HG02840 (cell line): ENCODE results near the gene SEC16A.

Experiments used
- ATAC-seq: cut with Tn5 transposase; IDR thresholded peaks from one replicate; pipeline ENCODE4 v1.9.1; 2021; ENCODE audit warnings: mild to moderate bottlenecking, moderate library complexity, moderate number of reproducible peaks; ENCODE audit not compliant: unreplicated experiment, low FRiP score

SEC16A gene

DNA sequence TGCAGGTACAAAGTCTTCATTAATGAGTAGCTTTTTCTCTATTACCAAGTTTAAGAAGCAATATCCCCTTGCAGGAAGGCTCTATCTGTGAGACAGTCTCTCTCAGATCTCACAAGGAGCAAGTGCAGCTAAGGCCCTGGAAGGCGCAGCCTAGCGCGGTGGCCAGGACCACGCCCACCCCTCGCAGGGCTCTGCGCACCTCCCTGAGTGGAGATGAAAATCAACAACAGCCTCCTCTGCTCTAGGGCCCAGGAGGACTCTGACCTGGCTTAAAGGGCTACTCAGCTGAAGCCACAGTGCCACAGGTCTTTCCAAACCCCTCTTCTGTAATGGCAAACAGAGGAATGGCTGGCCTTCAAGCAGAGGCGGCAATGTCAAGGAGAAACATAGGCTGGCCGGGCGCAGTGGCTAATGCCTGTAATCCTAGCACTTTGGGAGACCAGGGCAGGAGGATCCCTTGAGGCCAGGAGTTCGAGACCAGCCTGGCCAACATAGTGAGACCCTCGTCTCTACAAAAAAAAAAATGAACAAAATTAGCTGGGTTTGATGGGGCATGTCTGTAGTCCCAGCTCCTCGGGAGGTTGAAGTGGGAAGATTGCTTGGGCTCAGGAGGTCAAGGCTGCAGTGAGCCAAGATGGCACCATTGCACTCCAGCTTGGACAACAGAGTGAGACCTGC, 11.9 kb downstream of the SEC16A start:
- no peak for ATAC-seq

DNA sequence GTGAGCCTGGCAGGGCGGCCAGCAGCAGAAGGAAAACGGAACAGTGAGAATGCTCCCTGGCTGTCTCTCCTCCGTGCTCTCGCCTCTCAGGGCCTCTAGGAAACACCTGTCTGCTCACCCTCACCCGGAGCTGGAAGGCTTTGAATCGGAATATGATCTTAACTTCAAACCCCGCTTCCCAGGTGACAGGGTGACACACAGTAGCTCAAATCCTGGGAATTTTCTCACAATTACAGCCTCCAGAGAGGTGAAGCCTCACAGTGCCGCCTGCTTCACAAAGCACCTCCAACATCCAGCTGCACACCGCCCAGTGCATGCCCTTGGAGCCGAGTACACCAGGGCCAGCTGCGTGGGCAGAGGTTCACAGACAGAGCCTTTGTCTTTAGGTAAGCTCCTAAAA, 12.5 kb downstream of the SEC16A start:
- ATAC-seq: no peak

DNA sequence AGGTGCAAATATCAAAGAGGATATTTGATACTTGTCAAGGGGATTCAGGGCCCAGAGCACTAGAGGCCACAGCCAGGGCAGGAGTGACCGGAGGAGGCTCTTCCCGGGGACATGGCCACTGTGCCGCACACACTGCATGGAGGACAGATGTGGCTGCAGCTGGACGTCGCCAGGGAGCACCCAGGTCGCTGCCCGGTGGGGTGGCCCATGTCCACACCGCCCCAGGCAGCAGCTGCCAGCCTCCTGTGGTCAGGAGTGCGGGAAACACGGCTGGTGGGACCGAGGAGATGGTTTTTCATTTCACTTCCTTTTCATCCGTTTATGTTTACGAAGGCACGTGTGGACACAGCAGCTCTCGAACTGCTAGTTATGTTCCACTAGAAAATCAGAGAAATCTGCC, 15.1 kb downstream of the SEC16A start:
- ATAC-seq: no peak

DNA sequence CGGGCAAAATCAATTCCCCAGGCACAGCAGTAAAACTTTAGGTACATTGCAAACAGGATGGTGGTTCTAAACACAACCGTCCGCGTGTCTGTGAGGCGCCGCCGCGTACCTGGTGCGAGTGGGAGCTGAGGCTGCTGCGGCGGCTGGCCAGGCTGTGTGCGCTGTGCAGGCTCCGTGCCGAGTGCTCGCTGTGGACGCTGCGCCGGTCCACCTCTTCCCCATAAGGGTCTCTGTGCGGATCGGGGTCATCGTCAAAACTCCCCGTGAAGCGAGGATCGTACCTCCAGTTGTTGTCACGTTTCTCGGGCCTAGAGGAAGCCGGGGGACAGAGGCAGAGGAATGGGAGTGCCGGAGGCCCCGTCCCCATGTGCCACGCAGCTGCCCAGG, 16.7 kb downstream of the SEC16A start:
- ATAC-seq: no peak

DNA sequence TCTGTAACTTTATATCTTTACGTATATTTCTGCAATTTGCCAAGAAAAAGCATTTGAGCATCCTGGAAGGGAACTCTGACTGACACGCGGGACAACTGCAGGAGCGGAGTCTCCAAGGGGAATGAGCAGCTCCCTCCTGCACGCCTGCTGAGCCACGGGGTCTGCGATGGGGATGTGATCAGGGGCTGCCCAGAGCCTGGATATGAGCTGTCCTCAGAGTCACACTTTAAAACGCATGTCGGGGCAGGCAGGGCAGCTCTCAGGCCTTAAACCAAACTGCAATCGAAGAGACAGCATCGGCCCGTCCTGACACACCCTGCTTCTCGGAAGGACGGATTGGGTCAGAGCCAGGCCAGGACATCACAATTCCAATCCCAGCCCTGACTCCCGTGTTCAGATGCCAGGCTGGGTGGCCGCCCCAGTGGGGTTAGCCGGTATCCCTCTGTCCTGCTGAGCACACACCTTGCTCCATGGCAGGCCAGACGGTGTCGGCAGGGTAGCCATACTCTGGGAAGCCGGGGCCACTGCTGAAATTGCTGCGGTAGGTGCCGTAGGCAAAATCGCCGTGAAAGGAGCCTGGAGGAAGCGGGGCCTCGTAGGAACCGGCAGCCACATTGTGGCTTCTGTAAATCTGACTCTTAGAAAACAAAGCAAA, 17.2 kb downstream of the SEC16A start:
- no peak for ATAC-seq

DNA sequence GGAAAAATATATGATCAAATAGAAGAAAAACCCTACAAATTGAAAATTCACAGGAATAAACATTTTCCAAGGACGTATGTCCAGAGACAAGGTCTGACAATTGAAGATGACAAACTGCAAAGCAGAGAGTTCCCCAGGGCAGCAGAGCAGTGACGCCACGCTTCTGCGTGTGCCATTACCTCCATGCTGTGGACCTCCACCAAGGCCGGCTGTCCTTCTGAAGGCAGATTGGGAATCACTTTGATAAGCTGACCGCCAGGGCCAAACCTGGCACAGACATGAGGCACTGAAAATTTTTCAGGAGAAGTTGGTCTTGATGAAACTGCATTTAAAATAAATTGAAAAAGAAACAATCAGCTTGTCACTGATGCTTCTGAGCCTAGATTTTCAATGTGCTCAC, 18.6 kb downstream of the SEC16A start:
- no peak for ATAC-seq

DNA sequence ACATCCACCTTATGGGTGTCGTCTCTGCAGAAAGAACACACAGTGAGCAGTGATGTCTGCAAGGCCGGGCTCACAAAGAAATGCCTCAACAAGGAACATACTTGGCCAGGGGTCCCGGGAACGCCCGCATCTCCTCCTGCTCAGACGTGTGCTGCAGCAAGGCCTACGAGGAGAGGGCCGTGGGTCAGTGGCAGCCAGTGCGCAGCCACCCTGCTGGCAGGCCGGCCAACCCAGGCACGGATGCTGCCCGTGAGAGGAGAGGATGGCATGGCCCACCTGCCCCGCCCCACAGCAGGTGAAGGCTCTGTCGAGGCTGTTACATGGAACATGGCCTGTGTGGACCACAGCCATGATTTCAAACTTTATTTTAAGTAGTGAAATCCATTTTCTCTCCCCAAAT, 19.3 kb downstream of the SEC16A start:
- ATAC-seq: no peak

- ATAC-seq: no peak
These were observed 20.2 kb downstream of the SEC16A start for GRCh38 chr9:136462664-136463063.

DNA sequence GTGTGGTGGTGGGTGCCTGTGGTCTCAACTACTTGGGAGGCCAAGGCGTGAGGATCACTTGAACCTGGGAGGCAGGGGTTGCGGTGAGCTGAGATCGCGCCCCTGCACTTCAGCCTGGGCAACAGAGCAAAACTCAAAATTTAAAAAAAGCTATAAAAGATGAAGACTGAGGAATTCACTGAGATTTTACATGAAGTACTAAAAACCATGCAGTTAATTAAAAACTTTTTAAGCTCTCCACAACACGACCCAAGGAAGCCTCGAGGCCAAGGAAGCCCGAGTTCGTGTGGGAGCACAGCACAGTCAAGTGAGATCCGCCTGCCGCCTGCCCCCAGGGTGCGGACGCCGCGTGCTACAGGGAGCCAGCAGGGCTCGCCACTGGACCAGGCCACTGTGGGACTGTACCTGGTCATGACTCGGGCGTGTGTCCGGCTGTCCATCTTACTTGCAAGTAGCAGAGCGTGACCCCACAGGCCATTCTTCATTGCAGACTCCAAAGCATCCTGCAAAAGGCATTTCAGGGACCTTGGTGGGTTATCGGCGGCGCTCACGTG, 22.0 kb downstream of the SEC16A start:
- no peak for ATAC-seq

GRCh38 chr9:136459425-136459824, 23.4 kb downstream of the SEC16A start:
- no peak for ATAC-seq

GRCh38 chr9:136457326-136457725, 25.5 kb downstream of the SEC16A start:
- no peak for ATAC-seq

DNA sequence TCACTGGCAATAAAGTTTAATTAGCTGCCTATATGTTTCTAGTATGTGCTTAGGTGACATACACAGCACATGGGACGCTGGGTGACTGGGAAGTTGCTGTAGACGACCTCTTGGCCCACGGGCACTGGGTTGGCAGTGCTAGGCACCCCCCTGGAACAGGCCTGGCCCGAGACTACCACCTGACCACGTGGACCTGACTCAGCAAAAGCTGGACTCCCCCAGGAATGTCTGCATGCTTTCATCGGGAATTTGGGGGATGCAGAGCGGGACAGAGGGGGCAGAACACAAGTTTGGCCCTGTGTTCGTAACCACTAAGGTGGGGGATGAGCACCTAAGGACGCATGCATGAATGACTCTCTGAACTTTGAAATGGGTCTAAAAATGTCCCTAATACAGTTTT, 26.6 kb downstream of the SEC16A start:
- no peak for ATAC-seq

- ATAC-seq: no peak
These were observed 27.5 kb downstream of the SEC16A start for GRCh38 chr9:136455043-136456002.

DNA sequence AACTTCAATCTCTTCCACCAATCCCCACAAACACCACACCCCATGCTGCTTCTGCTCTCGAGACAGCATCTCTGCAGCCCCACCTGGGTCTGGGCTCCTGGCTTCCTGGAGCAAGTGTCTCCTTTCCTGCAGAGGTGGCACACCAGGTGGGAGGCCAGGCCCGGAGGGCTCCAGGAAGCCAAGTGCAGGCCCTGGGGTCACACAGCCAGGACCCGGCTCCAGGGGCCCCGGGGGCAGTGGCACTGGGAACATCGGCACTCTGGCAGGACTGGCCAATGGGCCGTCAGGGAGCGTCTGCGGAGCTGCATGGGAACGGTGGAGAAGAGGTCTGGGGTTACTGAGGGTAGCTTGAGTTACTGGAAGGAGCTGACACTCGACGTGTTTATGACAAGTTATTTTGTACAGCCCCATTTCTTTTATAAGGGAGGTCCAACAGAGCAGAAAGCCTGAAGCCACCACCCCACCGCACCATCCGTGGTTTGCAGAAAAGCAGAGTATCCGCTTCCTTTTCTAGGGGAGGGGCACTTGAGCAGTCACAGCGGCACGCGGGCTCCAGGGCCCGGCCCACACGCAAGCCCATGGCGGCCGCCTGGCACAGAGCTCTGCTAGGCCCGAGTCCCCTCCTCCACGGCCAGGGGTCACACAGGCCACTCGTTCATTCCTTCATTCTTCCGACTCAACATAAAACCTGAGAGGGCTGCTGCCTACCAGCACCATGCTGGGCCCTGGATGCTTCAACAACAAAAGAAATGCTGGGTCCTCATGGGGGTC, 28.6 kb downstream of the SEC16A start:
- ATAC-seq: no peak

DNA sequence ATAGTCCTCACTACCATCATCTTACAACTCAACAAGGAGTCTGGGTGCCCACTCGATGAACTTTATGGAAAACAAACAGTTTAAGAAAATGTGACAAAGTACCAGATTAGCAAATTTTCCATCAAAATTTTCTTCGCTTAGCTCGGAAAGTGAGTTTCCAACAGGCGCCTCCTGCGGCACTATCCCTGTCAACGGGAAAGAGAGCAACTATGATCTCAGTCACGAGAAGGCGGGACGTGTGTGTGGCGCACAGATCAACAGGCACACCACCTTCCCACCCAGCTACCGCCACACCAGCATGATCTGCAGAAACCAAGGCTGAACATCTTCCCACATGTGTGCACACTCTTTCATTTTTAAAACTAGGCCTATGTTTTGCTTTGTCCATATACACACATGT, 29.5 kb downstream of the SEC16A start:
- ATAC-seq: no peak

DNA sequence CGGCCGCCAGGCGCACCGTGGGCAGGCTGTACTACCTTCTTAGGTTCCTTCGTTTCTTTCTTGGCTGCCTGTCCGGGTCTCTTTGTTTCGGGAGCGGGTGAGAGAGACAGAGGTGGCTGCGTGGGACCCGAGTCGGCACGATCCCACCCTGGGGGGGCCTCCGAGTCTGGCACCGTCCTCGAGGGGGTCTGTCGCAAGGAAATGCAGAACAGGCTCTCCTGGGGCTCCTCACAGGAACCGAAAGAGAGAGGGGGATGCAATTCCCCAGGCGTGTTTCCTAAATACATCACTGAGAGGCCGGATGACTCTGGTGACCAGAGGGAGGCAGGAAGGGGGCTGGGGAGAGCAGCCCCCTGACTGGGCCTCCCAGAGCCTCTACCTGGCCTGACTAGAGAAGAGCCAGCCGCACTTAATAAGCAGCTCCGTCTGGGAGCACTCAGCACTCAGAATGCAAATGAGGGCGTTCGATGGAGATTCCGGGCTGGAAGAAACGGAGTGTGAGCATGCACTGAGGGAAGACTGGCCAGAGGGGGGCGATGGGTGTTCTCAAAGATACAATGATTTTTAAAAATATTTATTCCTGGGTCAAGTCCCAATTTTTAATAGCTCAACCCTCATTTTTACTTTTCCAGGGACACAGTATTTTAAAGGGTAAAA, 31.5 kb downstream of the SEC16A start:
- ATAC-seq: no peak

GRCh38 chr9:136448655-136449054, 34.2 kb downstream of the SEC16A start:
- no peak for ATAC-seq

DNA sequence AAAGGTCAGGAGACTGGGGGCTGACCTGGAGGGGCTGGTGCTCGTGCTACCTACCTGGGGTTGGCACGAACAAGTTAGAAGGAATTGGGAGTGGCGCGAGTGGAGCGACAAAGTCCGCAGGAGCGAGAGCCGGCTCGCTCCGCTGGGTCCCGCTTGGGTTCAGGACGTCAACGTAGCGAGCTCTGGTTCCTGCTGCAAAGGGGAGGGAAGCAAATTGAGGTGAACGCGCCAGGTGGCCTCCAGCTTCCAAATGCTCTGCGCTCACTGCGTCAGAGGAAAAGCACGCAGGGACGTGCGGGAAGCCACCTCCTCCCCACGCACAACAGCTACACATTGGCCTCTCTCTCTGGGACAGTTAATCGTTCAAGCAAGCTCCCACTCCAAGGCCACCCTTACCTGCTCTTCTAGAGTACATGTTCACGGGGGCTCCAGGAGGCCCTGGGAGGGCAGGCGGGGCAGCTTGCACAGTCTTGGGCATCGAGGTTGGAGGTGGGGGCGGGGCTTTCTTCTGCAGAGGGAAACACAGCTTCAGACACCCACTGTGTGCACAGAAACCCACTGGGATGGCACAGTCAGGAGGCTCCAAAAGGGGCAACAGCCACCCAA, 35.6 kb downstream of the SEC16A start:
- ATAC-seq: no peak

DNA sequence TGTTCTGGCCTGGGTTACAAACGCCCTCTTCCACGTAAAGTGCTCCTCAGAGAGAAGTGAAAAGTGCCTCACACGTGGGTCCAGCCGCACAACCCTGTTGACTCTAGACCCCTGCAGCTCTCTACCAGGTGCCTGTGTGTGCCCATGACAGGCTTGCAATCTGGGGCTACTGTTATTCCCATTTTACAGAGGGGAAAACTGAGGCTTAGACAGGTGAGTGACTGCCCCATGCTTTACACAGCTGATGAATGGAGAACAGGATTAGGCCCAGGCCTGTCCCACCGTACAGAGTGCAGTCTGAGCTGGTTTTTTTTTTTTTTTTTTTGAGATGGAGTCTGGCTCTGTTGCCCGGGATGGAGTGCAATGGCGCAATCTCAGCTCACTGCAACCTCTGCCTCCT, 37.0 kb downstream of the SEC16A start:
- no peak for ATAC-seq
